Ectodermal cell (in vitro differentiated cells): Measurements from ENCODE around the gene PTPN3.

Source experiments
- H3K27ac ChIP-seq: 2 replicates; pipeline ENCODE4 v1.7.0; 2013; ENCODE audit warnings: mild to moderate bottlenecking, low read depth, low read length; ENCODE audit not compliant: insufficient read depth, poor library complexity, severe bottlenecking
- H3K27me3 ChIP-seq: 2 replicates; pipeline ENCODE4 v1.7.0; 2013; ENCODE audit warnings: mild to moderate bottlenecking, low read length; ENCODE audit not compliant: insufficient read depth, control insufficient read depth, poor library complexity, severe bottlenecking
- H3K36me3 ChIP-seq: one replicate; pipeline ENCODE4 v1.7.0; 2013; ENCODE audit warnings: low read length; ENCODE audit not compliant: control insufficient read depth, insufficient read depth
- H3K4me1 ChIP-seq: one replicate; pipeline ENCODE4 v1.7.0; 2013; ENCODE audit warnings: low read length; ENCODE audit not compliant: control insufficient read depth, insufficient read depth
- H3K4me3 ChIP-seq: 2 replicates; pipeline ENCODE4 v1.7.0; 2013; ENCODE audit warnings: low read depth, low read length, control low read depth; ENCODE audit not compliant: insufficient read depth
- H3K9me3 ChIP-seq: 2 replicates; pipeline ENCODE4 v1.7.0; 2013; ENCODE audit warnings: mild to moderate bottlenecking, low read length, moderate library complexity; ENCODE audit not compliant: control insufficient read depth
- WGBS, 2 experiments: methylation state at CpG; one replicate each; pipeline ENCODE4 v1.1.7; 2013; ENCODE audit warnings: missing lambda C conversion rate in 2 of 2; 5-methylcytosine and 5-hydroxymethylcytosine counted together

PTPN3 gene

GRCh38 chr9:109444771-109445320 lies 53.3 kb downstream of the PTPN3 start:
- Histone ChIP-seq H3K36me3 (no peaks in the 10 kb centered on the region), H3K4me3 (no peak overlapping the region), H3K27ac (no peak overlapping the region), H3K27me3 (no peaks in the 10 kb centered on the region), H3K4me1 (no peaks in the 10 kb centered on the region), H3K9me3 (no peaks in the 10 kb centered on the region)
- WGBS, 2 experiments, result 94 to 95% methylated on average over 3 of the region's 3 CpGs

- no peaks in the 10 kb centered on the region for H3K36me3 ChIP-seq
- no peaks in the 10 kb centered on the region for H3K27me3 ChIP-seq
- H3K27ac ChIP-seq, result no peak overlapping the region
- no peak overlapping the region for H3K4me3 ChIP-seq
- H3K4me1 ChIP-seq, result no peaks in the 10 kb centered on the region
- H3K9me3 ChIP-seq, result no peaks in the 10 kb centered on the region
- WGBS, 2 experiments, result 92 to 94% methylated on average over 2 of the region's 2 CpGs
Observed at GRCh38 chr9:109442716-109443115, 55.4 kb downstream of the PTPN3 start.

- Histone ChIP-seq H3K4me1 (no peaks in the 10 kb centered on the region), H3K4me3 (no peak overlapping the region), H3K27me3 (no peaks in the 10 kb centered on the region), H3K36me3 (no peaks in the 10 kb centered on the region), H3K27ac (no peak overlapping the region), H3K9me3 (no peaks in the 10 kb centered on the region)
- WGBS, 2 experiments, result 52% methylated on average over 3 of the region's 3 CpGs
Observed at GRCh38 chr9:109441296-109441695, 56.8 kb downstream of the PTPN3 start.

- WGBS, 2 experiments, result 18 to 20% methylated on average over 4 of the region's 4 CpGs
- no peak overlapping the region for H3K27ac ChIP-seq
Observed at GRCh38 chr9:109440797-109441287, 57.3 kb downstream of the PTPN3 start.

GRCh38 chr9:109440117-109440515 lies 58.0 kb downstream of the PTPN3 start:
- Histone ChIP-seq H3K27ac (no peak overlapping the region), H3K36me3 (no peaks in the 10 kb centered on the region), H3K4me1 (no peaks in the 10 kb centered on the region), H3K9me3 (no peaks in the 10 kb centered on the region), H3K27me3 (no peaks in the 10 kb centered on the region), H3K4me3 (no peak overlapping the region)
- 97% methylated on average over 3 of the region's 3 CpGs for WGBS, 2 experiments

More at GRCh38 chr9:109440797-109441287, 57.3 kb downstream of the PTPN3 start:
- no peaks in the 10 kb centered on the region for H3K27me3 ChIP-seq
- H3K36me3 ChIP-seq, result no peaks in the 10 kb centered on the region
- H3K4me1 ChIP-seq, result no peaks in the 10 kb centered on the region
- H3K4me3 ChIP-seq, result no peak overlapping the region
- no peaks in the 10 kb centered on the region for H3K9me3 ChIP-seq

GRCh38 chr9:109439378-109440116 lies 58.6 kb downstream of the PTPN3 start:
- Histone ChIP-seq H3K4me1 (no peaks in the 10 kb centered on the region), H3K9me3 (no peaks in the 10 kb centered on the region), H3K27me3 (no peaks in the 10 kb centered on the region), H3K4me3 (no peak overlapping the region), H3K27ac (no peak overlapping the region), H3K36me3 (no peaks in the 10 kb centered on the region)
- 90 to 93% methylated on average over 8 of the region's 8 CpGs for WGBS, 2 experiments

- H3K4me1 ChIP-seq, result no peaks in the 10 kb centered on the region
- H3K27ac ChIP-seq, result no peak overlapping the region
- WGBS, 2 experiments, result 91 to 94% methylated on average over 4 of the region's 4 CpGs
- no peaks in the 10 kb centered on the region for H3K9me3 ChIP-seq
- no peak overlapping the region for H3K4me3 ChIP-seq
- H3K27me3 ChIP-seq, result no peaks in the 10 kb centered on the region
- H3K36me3 ChIP-seq, result no peaks in the 10 kb centered on the region
Observed at GRCh38 chr9:109437286-109437685, 60.8 kb downstream of the PTPN3 start.

GRCh38 chr9:109436071-109436470 lies 62.0 kb downstream of the PTPN3 start:
- Histone ChIP-seq H3K4me3 (no peak overlapping the region), H3K27me3 (no peaks in the 10 kb centered on the region), H3K4me1 (no peaks in the 10 kb centered on the region), H3K9me3 (no peaks in the 10 kb centered on the region), H3K27ac (no peak overlapping the region), H3K36me3 (no peaks in the 10 kb centered on the region)
- WGBS, 2 experiments, result 95 to 96% methylated on average over 3 of the region's 3 CpGs

- no peaks in the 10 kb centered on the region for H3K36me3 ChIP-seq
- H3K27ac ChIP-seq, result no peak overlapping the region
- 90 to 92% methylated on average over 5 of the region's 5 CpGs for WGBS, 2 experiments
- H3K9me3 ChIP-seq, result no peaks in the 10 kb centered on the region
- H3K27me3 ChIP-seq, result no peaks in the 10 kb centered on the region
- H3K4me3 ChIP-seq, result no peak overlapping the region
- H3K4me1 ChIP-seq, result no peaks in the 10 kb centered on the region
Observed at GRCh38 chr9:109433476-109433875, 64.6 kb downstream of the PTPN3 start.

GRCh38 chr9:109430231-109430630 lies 67.9 kb downstream of the PTPN3 start:
- H3K27ac ChIP-seq, result no peak overlapping the region
- WGBS, 2 experiments, result 55 to 64% methylated on average over 4 of the region's 4 CpGs
- H3K36me3 ChIP-seq, result no peaks in the 10 kb centered on the region
- no peaks in the 10 kb centered on the region for H3K9me3 ChIP-seq
- H3K27me3 ChIP-seq, result no peaks in the 10 kb centered on the region
- H3K4me3 ChIP-seq, result no peak overlapping the region
- H3K4me1 ChIP-seq, result peaks cover 7% of the 10 kb centered on the region
